ENCODE results near the gene STT3B. TPM values are rescaled to one million over a fixed set of nuclear protein-coding genes. Genes with fewer than 3 reads are reported as not detected.

STT3B gene
- total RNA-seq, 1 donor from 2014 or later, result 66.1 TPM

DNA sequence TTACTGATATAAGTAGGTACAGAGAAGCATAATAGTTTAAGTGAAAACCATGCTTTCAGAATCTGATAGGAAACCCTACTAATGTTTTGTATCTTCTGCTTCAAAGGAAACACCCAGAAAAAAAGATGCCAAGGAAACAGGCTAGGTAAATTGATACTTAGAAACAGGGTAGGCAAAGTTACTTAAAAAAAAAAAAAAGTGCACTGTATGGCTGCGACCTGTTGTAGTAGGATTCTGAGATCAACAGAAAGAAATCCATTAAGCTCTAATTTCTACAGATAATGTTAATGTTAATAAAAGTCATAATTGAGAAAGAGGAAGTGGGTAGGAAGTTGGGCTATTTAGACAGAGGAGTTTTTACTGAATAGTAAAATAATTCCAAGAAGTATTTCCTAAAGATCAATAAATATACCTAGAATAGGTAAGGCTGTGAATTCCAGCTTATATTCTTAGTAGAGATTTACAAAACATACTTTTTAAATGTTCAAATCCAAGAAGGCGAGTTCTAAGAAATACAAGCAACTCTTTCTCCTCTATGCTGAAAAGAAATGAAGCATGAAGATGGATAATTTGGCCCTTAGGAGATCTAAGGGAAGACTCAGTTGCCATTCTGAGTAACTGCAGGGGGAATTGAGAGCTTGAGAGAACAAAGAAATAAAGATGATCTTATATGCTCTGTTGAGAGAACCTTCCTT is 24.1 kb upstream of the STT3B start:
- Mint-ChIP-seq H3K4me3 (no peak overlapping the region), H3K27me3 (peaks cover 4% of the 10 kb centered on the region), H3K9me3 (no peaks in the 10 kb centered on the region), H3K27ac (no peak overlapping the region), H3K36me3 (ENCODE audit: low read depth) (no peaks in the 10 kb centered on the region), H3K4me1 (peaks cover 10% of the 10 kb centered on the region)
- DNase-seq (no peak), ATAC-seq (ENCODE audit: low read depth) (no peak)
- intact Hi-C loops (cut with micrococcal nuclease), result no loop called here
- TF ChIP-seq, protein P1, sequence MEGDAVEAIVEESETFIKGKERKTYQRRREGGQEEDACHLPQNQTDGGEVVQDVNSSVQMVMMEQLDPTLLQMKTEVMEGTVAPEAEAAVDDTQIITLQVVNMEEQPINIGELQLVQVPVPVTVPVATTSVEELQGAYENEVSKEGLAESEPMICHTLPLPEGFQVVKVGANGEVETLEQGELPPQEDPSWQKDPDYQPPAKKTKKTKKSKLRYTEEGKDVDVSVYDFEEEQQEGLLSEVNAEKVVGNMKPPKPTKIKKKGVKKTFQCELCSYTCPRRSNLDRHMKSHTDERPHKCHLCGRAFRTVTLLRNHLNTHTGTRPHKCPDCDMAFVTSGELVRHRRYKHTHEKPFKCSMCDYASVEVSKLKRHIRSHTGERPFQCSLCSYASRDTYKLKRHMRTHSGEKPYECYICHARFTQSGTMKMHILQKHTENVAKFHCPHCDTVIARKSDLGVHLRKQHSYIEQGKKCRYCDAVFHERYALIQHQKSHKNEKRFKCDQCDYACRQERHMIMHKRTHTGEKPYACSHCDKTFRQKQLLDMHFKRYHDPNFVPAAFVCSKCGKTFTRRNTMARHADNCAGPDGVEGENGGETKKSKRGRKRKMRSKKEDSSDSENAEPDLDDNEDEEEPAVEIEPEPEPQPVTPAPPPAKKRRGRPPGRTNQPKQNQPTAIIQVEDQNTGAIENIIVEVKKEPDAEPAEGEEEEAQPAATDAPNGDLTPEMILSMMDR (IDR thresholded peaks at IDR 0.05), result no peak
- POLR2A ChIA-PET, result interaction anchor here (1.4 kb wide), 1 partner anchor 23 kb away, joined by 5 read pairs; the partner anchor contains the start of gene STT3B
- CTCF ChIA-PET, result interaction anchor here (0.5 kb wide), 1 partner anchor 1083 kb away, joined by 4 read pairs; no protein-coding TSS in a partner anchor

GRCh38 chr3:31509147-31509728 is 23.5 kb upstream of the STT3B start:
- Mint-ChIP-seq H3K4me3 (no peak overlapping the region), H3K4me1 (peaks cover 10% of the 10 kb centered on the region), H3K27ac (no peak overlapping the region), H3K36me3 (ENCODE audit: low read depth) (no peaks in the 10 kb centered on the region), H3K27me3 (peaks cover 4% of the 10 kb centered on the region), H3K9me3 (no peaks in the 10 kb centered on the region)
- intact Hi-C loops (cut with micrococcal nuclease), result no loop called here
- TF ChIP-seq, protein P1 (IDR thresholded peaks at IDR 0.05), result no peak
- ChIA-PET CTCF (interaction anchor here (0.5 kb wide), 1 partner anchor 1082 kb away, joined by 4 read pairs; no protein-coding TSS in a partner anchor), POLR2A (interaction anchor here (1.4 kb wide), 1 partner anchor 23 kb away, joined by 5 read pairs; the partner anchor contains the start of gene STT3B)
- no peak for DNase-seq
- no peak for ATAC-seq (ENCODE audit: low read depth)

DNA sequence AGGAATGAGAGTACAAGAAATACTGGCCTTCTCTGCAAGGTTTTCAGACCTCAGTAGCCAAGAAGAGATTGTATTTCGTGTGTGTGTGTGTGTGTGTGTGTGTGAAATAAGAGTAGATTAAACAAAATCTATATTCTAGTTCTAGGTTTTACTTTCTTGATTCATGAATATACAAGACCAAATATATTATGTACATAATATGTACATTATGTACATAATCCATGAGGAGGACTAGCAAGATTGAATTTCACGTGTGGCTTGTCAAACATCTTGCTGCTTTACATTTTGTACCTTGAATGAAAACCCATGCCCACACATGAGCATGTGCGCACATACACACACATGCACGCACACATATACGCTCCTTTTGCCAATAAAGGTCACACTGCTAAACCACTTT is 18.2 kb upstream of the STT3B start:
- no peak for DNase-seq
- Mint-ChIP-seq H3K9me3 (no peaks in the 10 kb centered on the region), H3K27ac (no peak overlapping the region), H3K4me3 (no peak overlapping the region), H3K27me3 (peaks cover 6% of the 10 kb centered on the region), H3K36me3 (ENCODE audit: low read depth) (no peaks in the 10 kb centered on the region), H3K4me1 (peaks cover 2% of the 10 kb centered on the region)
- no peak for ATAC-seq (ENCODE audit: low read depth)
- POLR2A ChIA-PET, result no interaction called here
- intact Hi-C loops (cut with micrococcal nuclease), result no loop called here
- TF ChIP-seq, protein P1 (IDR thresholded peaks at IDR 0.05), result no peak
- CTCF ChIA-PET, result no interaction called here

GRCh38 chr3:31515486-31516284 is 17.0 kb upstream of the STT3B start:
- no peaks in the 10 kb centered on the region for H3K36me3 Mint-ChIP-seq (ENCODE audit: low read depth)
- CTCF ChIA-PET, result interaction anchor here (1.5 kb wide), 1 partner anchor 35 kb away, joined by 3 read pairs; no protein-coding TSS in a partner anchor
- peaks cover 6% of the 10 kb centered on the region for H3K27me3 Mint-ChIP-seq
- no peaks in the 10 kb centered on the region for H3K9me3 Mint-ChIP-seq
- ATAC-seq (ENCODE audit: low read depth) (no peak), DNase-seq (no peak)
- intact Hi-C loops (cut with micrococcal nuclease), result no loop called here
- POLR2A ChIA-PET, result no interaction called here
- TF ChIP-seq, protein P1 (IDR thresholded peaks at IDR 0.05), result no peak
- no peaks in the 10 kb centered on the region for H3K4me1 Mint-ChIP-seq
- H3K4me3 Mint-ChIP-seq, result no peak overlapping the region
- no peak overlapping the region for H3K27ac Mint-ChIP-seq

GRCh38 chr3:31516757-31517156 is 16.0 kb upstream of the STT3B start:
- no peaks in the 10 kb centered on the region for H3K9me3 Mint-ChIP-seq
- H3K27ac Mint-ChIP-seq, result no peak overlapping the region
- peaks cover 6% of the 10 kb centered on the region for H3K27me3 Mint-ChIP-seq
- DNase-seq (no peak), ATAC-seq (ENCODE audit: low read depth) (no peak)
- no peak overlapping the region for H3K4me3 Mint-ChIP-seq
- ChIA-PET CTCF (interaction anchor here (1.5 kb wide), 1 partner anchor 34 kb away, joined by 3 read pairs; no protein-coding TSS in a partner anchor), POLR2A (no interaction called here)
- intact Hi-C loops (cut with micrococcal nuclease), result no loop called here
- TF ChIP-seq, protein P1 (IDR thresholded peaks at IDR 0.05), result no peak
- H3K4me1 Mint-ChIP-seq, result peaks cover under 1% of the 10 kb centered on the region
- H3K36me3 Mint-ChIP-seq (ENCODE audit: low read depth), result no peaks in the 10 kb centered on the region

Measured in activated B cell treated with CpG ODN at 0.5 μM for 24 hours (primary cell).